Epithelial cell of alveolus of lung (primary cell): ENCODE data around the gene ALDH4A1. TPM values are rescaled to one million over a fixed set of nuclear protein-coding genes. Genes with fewer than 3 reads are reported as not detected.

Experiments
- total RNA-seq: library from RNA; depleted of rRNA; stranded (reverse); fragments of >200 nt; gene quantifications from 2 replicates; pipeline ENCODE4 v1.2.1, GENCODE V29; 2015

Gene ALDH4A1, protein sequence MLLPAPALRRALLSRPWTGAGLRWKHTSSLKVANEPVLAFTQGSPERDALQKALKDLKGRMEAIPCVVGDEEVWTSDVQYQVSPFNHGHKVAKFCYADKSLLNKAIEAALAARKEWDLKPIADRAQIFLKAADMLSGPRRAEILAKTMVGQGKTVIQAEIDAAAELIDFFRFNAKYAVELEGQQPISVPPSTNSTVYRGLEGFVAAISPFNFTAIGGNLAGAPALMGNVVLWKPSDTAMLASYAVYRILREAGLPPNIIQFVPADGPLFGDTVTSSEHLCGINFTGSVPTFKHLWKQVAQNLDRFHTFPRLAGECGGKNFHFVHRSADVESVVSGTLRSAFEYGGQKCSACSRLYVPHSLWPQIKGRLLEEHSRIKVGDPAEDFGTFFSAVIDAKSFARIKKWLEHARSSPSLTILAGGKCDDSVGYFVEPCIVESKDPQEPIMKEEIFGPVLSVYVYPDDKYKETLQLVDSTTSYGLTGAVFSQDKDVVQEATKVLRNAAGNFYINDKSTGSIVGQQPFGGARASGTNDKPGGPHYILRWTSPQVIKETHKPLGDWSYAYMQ
- 7.7 and 13.3 TPM in 2 replicates for total RNA-seq

DNA sequence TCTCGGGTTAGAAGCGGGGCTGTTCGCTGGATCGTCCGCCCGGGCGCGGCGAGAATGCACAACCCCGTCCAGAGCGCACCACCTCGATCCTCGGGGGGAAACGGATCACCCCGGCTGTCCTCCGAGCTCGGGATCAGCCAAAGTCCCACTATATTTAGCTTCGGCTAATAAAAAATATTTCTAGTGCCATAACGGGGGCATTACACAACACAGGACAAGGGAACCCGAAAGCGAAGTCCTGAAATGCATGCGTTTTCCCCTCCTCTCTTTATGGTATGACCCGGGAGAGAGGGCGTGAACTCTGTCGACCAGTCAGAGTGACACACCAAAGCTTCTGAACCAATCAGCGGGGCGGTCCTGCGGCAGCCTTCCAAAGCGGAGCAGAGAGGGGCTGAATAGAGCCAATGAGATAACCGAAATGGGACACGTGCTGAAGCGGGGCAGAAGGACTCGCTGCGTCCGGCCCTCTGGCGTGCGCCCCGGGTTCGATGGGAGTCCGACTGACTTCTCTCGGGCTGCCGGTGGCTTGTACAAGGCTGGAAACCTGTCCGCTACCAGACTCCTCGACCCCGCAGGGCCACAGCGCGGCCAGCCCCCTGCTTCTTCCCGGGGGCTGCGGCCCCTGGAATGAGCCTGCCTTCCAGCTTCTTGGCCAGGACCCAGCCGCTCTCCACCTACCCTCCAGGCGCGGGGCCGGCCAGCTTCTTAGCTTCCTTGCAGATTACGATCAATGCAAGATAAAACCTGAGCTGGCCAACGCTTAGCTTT lies at the start of gene ALDH4A1:
TSS of gene ALDH4A1 (minus strand) at position 33 of the 768 bp plus-strand sequence. CDS start at position 1, 32 bp downstream.

DNA sequence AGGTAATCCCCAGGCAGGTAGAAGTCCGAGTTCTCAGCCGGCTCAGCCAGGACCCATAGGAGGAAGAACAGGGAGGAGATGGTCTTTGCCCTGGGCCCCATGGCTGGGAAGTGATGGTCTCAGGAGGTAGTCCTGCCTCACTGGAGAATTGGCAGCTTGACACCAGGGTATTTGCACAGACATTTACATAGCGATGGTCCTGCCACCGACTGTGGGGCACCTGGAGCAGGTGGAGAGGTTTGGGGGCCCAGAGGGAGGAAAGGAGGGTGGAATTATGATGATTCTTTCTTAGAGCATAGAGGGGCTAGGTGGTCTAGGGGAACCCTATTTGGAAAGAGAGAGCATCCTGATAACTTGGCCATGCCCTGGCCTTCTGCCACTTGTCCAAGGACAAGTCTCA lies 42.8 kb downstream of the ALDH4A1 start, which contains the start of gene TAS1R2:
TSS of gene TAS1R2 (minus strand) at position 101 of the 400 bp plus-strand sequence. CDS start at position 101, 0 bp downstream.

Other genes with a start within 250 kb of the ALDH4A1 start
- not detected in 2 replicates for gene TAS1R2, start 42.9 kb downstream of the ALDH4A1 start, total RNA-seq
- gene IFFO2, start 54.1 kb upstream of the ALDH4A1 start, total RNA-seq, result 7.4 and 10.6 TPM in 2 replicates